Bronchial epithelial cell (primary cell): ENCODE data around the gene OR52B6. TPM values are rescaled to one million over a fixed set of nuclear protein-coding genes. Genes with fewer than 3 reads are reported as not detected.

Experiments
- DNase-seq: peaks from one replicate; pipeline ENCODE4 v3.0.0-alpha.2; 2010; ENCODE audit warnings: low read depth
- FAIRE-seq: peaks from 2 replicates; lab custom pipeline; 2011; peaks lifted over from hg19 to GRCh38; lab: Jason Lieb, UNC
- H3K27me3 ChIP-seq: 2 replicates; pipeline ENCODE4 v1.5.1; 2011; ENCODE audit warnings: low read length; ENCODE audit not compliant: control insufficient read depth, insufficient read depth
- H3K36me3 ChIP-seq: 2 replicates; pipeline ENCODE4 v1.5.1; 2011; ENCODE audit warnings: low read length; ENCODE audit not compliant: control insufficient read depth, insufficient read depth
- H3K4me3 ChIP-seq: 2 replicates; pipeline ENCODE4 v1.5.1; 2011; ENCODE audit warnings: mild to moderate bottlenecking, low read depth, low read length, control low read depth
- total RNA-seq: library from RNA; depleted of rRNA; stranded (reverse); fragments of >200 nt; gene quantifications from 2 replicates; pipeline ENCODE4 v1.2.1, GENCODE V29; 2014
- TF ChIP-seq, protein P1 (sequence below): IDR thresholded peaks from 2 replicates; pipeline ENCODE4 v1.5.1; 2011; ENCODE audit warnings: mild to moderate bottlenecking, moderate library complexity, low read length, control low read depth, inconsistent platforms; ENCODE audit not compliant: insufficient read depth, severe bottlenecking

The OR52B6 gene
- total RNA-seq, 1 donor from 2014 or later, result not detected

DNA sequence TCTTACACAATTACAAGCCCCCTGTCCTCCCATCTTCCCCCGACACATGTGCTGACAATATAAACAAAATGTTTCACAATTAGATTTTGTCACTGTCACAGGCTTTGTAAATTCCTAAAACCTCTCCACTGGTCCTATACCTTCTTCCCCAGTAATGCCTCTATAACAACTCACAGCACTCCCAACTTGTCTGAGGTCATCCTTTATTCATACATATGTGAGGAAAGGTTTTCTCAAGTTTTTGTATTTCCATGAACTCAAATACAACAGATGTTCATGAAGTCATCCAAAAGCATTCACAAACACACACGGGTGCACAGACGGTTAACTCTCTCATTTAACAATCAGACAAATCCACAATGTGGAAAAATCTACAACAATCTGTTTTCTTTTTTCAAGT, 34.2 kb upstream of the OR52B6 start:
- Histone ChIP-seq H3K36me3 (no peaks in the 10 kb centered on the region), H3K27me3 (no peaks in the 10 kb centered on the region), H3K4me3 (no peak overlapping the region)
- FAIRE-seq (no peak), DNase-seq (no peak)
- TF ChIP-seq, protein P1, sequence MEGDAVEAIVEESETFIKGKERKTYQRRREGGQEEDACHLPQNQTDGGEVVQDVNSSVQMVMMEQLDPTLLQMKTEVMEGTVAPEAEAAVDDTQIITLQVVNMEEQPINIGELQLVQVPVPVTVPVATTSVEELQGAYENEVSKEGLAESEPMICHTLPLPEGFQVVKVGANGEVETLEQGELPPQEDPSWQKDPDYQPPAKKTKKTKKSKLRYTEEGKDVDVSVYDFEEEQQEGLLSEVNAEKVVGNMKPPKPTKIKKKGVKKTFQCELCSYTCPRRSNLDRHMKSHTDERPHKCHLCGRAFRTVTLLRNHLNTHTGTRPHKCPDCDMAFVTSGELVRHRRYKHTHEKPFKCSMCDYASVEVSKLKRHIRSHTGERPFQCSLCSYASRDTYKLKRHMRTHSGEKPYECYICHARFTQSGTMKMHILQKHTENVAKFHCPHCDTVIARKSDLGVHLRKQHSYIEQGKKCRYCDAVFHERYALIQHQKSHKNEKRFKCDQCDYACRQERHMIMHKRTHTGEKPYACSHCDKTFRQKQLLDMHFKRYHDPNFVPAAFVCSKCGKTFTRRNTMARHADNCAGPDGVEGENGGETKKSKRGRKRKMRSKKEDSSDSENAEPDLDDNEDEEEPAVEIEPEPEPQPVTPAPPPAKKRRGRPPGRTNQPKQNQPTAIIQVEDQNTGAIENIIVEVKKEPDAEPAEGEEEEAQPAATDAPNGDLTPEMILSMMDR, result no peak

DNA sequence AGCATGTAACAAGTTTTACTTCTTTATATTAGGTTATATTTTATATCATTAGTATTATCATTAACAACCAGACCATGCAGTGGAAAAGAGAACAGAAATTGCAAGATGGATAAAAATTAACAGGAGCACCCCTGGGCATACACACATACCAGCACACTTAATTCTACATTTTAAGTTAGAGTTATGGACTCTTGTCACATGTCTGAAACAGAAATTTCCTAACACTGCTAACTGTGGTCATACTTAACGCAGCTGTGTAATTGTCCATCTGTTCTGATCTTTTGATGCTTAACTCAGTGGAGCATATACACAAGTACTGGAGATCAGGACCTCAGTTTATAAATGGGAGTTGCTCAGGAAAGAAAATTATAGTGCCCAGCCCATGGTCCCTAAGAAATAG, 32.7 kb upstream of the OR52B6 start:
- Histone ChIP-seq H3K4me3 (no peak overlapping the region), H3K27me3 (no peaks in the 10 kb centered on the region), H3K36me3 (no peaks in the 10 kb centered on the region)
- FAIRE-seq, result no peak
- TF ChIP-seq, protein P1, result no peak
- DNase-seq, result no peak

DNA sequence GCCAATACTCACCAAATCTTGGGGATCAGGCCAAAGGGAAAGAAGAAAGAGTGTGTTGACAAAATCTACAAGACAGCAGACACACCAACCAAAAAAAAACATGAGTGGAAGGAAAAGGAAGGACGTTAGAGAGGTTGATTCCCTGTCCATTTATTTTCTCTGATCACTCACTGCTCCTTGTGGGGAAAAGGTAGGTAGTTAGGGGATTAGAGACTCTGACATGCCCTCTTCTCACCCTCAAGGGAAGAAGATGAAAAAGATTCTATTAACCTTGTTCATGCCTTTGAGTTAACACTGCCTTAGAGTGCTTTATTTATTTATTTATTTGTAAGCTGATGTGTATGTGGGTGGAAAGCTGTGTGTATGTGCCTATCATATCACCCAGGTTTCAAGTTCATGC, 32.2 kb upstream of the OR52B6 start, which contains the start of gene OR52H1:
OR52H1 (minus strand) TSS at position 101 of the 400 bp plus-strand sequence. CDS start 3,035 bp downstream, outside the sequence.
- DNase-seq (no peak), FAIRE-seq (no peak)
- TF ChIP-seq, protein P1, result no peak
- H3K4me3 ChIP-seq, result no peak within 1 kb of the TSS
- no peaks in the 10 kb centered on the region for H3K36me3 ChIP-seq
- no peaks in the 10 kb centered on the region for H3K27me3 ChIP-seq

DNA sequence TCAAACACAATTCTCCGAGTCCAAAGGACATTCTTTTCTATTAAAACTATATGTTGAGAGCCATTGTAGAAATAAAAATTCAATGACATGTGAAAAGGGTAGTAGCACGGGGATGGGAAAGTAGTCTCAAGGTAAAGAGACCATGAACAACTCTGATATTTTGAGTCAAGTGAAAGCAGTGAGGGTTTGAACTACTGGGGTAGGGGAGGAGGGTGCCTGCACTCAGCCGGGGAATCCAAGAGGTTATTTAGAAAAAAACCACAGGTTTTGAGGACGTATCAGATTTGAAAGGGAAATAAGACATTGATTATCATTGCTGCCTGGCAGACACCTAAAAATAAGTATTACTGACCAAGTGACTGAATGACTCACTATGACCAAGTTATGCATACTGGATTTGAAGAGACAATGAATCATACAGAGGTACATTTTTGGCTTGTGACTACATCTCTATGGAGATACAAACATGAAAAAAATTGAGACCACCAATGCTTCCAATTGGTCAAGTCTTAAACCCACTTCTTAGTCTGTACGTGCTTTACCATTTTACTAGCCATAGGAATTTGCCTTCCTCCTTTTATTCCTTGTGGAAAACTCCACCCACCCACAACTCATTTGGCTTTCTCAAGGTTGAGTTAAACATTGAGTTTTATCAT, 30.1 kb upstream of the OR52B6 start:
- FAIRE-seq, result no peak
- TF ChIP-seq, protein P1, result no peak
- H3K27me3 ChIP-seq, result no peaks in the 10 kb centered on the region
- no peaks in the 10 kb centered on the region for H3K36me3 ChIP-seq
- H3K4me3 ChIP-seq, result no peak overlapping the region
- peak; percentile 92 for DNase-seq

DNA sequence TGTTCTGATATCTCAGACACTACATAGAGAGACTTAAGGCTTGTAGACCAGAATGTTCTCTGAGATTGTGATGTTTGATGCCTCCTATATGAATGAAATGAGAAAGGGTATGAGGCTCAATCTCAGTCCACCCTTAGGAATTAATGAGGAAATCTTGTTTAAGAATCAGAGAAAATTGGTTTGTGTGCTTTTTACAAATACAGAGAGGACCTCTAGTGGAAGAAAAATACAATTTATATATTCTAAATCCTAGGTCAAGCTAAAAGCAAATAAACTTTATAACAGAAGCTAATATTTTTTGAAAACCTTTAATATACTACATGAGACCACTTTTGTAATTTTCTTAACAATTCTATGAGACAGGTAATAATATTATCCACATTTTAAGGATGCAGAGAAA, 27.3 kb upstream of the OR52B6 start:
- H3K27me3 ChIP-seq, result no peaks in the 10 kb centered on the region
- no peak for FAIRE-seq
- no peak for DNase-seq
- TF ChIP-seq, protein P1, result no peak
- no peak overlapping the region for H3K4me3 ChIP-seq
- no peaks in the 10 kb centered on the region for H3K36me3 ChIP-seq
